Sigmoid colon (tissue), 4 donors: ENCODE data around the gene TMEM214.

Experiments
- POLR2AphosphoS5 ChIP-seq, 4 donors: sonication (generic); formaldehyde crosslinking; IDR thresholded peaks; one replicate each; pipeline ENCODE4 v1.6.1; 2017; ENCODE audit warnings: antibody characterized with exemption in 4 of 4
- TF ChIP-seq, protein P1 (sequence below), 4 experiments: fragments of 450-650 bp in 3 of 4; fragments of 200-600 bp in 1 of 4; IDR thresholded peaks; one replicate each; pipeline ENCODE4 v1.5.1; 2016 to 2019; ENCODE audit warnings: antibody characterized with exemption in 4 of 4, mild to moderate bottlenecking in 3 of 4, moderate library complexity in 2 of 4

DNA sequence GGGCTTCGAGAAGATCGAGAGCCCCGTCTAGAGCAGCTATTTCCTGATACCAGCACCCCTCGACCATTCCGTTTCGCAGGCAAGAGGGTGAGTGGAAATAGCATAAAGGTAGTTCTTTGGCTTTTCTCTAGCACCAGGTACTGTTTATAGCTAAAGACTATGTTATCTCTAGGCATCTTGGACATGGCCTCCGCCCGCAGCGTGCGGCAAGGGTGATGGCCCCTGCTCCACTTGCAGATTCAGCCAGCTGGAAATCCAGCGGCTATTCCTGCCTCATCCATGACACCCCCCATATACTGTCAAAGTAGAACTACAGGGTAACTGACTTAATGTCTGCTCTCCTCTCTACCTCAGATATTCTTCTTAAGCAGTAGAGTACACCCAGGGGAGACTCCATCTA lies 22.0 kb downstream of the TMEM214 start:
- TF ChIP-seq, protein P1, sequence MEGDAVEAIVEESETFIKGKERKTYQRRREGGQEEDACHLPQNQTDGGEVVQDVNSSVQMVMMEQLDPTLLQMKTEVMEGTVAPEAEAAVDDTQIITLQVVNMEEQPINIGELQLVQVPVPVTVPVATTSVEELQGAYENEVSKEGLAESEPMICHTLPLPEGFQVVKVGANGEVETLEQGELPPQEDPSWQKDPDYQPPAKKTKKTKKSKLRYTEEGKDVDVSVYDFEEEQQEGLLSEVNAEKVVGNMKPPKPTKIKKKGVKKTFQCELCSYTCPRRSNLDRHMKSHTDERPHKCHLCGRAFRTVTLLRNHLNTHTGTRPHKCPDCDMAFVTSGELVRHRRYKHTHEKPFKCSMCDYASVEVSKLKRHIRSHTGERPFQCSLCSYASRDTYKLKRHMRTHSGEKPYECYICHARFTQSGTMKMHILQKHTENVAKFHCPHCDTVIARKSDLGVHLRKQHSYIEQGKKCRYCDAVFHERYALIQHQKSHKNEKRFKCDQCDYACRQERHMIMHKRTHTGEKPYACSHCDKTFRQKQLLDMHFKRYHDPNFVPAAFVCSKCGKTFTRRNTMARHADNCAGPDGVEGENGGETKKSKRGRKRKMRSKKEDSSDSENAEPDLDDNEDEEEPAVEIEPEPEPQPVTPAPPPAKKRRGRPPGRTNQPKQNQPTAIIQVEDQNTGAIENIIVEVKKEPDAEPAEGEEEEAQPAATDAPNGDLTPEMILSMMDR (IDR thresholded peaks at IDR 0.05): no peak
- TF ChIP-seq POLR2AphosphoS5 (IDR thresholded peaks at IDR 0.05): no peak
